OCI-LY3 (cell line): ENCODE results near the gene EDN1.

Source experiments
- CTCF ChIP-seq: fragments of 200-600, 300-600 bp; sonication (generic); IDR thresholded peaks from 2 replicates; pipeline ENCODE4 v1.5.1; 2014; ENCODE audit warnings: antibody characterized with exemption, low read length, low read depth
- EZH2phosphoT487 ChIP-seq: fragments of 200-600 bp; shearing (Covaris generic); IDR thresholded peaks from 2 replicates; pipeline ENCODE4 v1.6.1; 2018; ENCODE audit warnings: antibody characterized with exemption, mixed run types, low read depth

- no peak for TF ChIP-seq CTCF
- no peak for TF ChIP-seq EZH2phosphoT487
Measured at GRCh38 chr6:12339808-12340487, 49.8 kb downstream of the EDN1 start.
